ENCODE data around the gene KIF16B.

Gene KIF16B

GRCh38 chr20:16555754-16556153, 17.5 kb downstream of the KIF16B start:
- Histone ChIP-seq H3K14ac (ENCODE audit: low read length in 2 of 2) (no peak overlapping the region), H3K9me3 (ENCODE audit: control insufficient read depth, low read length) (no peaks in the 10 kb centered on the region), H3K79me1 (replicated peaks; ENCODE audit: low read length, poor library complexity, severe bottlenecking) (peaks cover 52% of the 10 kb centered on the region), H2AK5ac (ENCODE audit: low read length, severe bottlenecking) (no peak overlapping the region), H3K36me3 (ENCODE audit: control insufficient read depth in 1 of 2, insufficient read depth in 2 of 2, low read depth in 1 of 2, low read length in 2 of 2) (no peaks in the 10 kb centered on the region), H2AFZ (ENCODE audit: low read depth, low read length) (no peak overlapping the region), H3K23ac (ENCODE audit: low read length in 2 of 2) (no peak overlapping the region), H2BK120ac (ENCODE audit: low read depth, low read length) (no peak overlapping the region), H3K27ac (ENCODE audit: low read length, poor library complexity, severe bottlenecking) (no peak overlapping the region), H3K18ac (ENCODE audit: low read depth in 1 of 2, low read length in 2 of 2) (no peak overlapping the region), H2BK5ac (ENCODE audit: low read depth, low read length, poor library complexity, severe bottlenecking) (no peak overlapping the region), H4K8ac (ENCODE audit: low read length) (no peak overlapping the region), H2BK15ac (ENCODE audit: low read depth, poor library complexity, severe bottlenecking) (no peak overlapping the region), H3K4me1 (ENCODE audit: control insufficient read depth, insufficient read depth, low read depth, low read length) (peaks cover 5% of the 10 kb centered on the region), H2BK12ac (ENCODE audit: low read length in 2 of 2) (no peak overlapping the region), H4K91ac (ENCODE audit: low read length) (no peak overlapping the region), H3K4me3 (ENCODE audit: insufficient read depth in 1 of 2, low read depth in 1 of 2, low read length in 2 of 2) (no peak overlapping the region), H3K4me2 (ENCODE audit: low read length, poor library complexity, severe bottlenecking) (no peak overlapping the region), H3K4ac (ENCODE audit: low read depth in 1 of 2, low read length in 2 of 2) (no peak overlapping the region), H3K27me3 (ENCODE audit: control insufficient read depth in 1 of 2, insufficient read depth in 1 of 2, low read length in 2 of 2) (no peaks in the 10 kb centered on the region), H3K9ac (ENCODE audit: low read length) (peak overlapping the region; percentile 40)
- DNase-seq = peak; percentile 54

DNA sequence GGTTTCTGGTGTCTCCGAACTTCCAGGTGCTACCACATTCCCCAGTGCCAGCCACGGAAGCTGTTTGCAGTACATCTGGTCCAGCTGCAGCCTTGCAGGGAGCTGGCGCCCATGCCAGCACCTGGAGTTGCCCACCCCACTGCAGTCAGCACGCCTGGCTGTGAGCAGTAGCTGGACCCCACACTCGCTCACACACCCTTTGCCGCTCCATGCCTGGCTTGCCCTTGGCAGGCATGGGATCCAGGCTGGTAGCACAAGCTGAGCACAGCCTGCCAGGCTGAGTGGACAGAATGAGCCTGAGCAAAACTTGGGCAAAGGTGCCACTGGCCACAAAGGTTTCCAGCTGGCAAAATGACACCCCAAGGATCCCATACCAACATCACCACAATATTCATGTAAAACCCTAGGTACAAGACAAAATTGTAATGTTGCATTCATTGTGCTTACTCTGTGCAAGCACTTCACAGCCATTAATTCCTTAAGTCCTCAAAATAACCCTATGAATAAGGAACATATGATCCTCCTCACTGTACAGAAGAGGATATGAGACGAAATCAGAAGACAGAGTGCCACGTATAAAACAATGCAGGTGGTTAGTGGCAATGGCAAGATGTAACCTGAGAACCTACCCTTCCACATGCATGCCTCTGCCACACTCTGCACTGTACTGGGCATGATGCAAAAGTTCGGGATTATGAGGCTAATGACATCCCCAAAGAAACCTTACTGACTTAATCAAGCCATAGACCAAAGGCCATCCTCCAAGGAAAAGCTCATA, 18.3 kb downstream of the KIF16B start:
- DNase-seq = no peak
- H3K14ac ChIP-seq (ENCODE audit: low read length in 2 of 2) = no peak overlapping the region
- no peak overlapping the region for H2AK5ac ChIP-seq (ENCODE audit: low read length, severe bottlenecking)
- H3K4me3 ChIP-seq (ENCODE audit: insufficient read depth in 1 of 2, low read depth in 1 of 2, low read length in 2 of 2) = no peak overlapping the region
- no peak overlapping the region for H3K18ac ChIP-seq (ENCODE audit: low read depth in 1 of 2, low read length in 2 of 2)
- H3K79me1 ChIP-seq (replicated peaks; ENCODE audit: low read length, poor library complexity, severe bottlenecking) = peaks cover 49% of the 10 kb centered on the region
- peaks cover 5% of the 10 kb centered on the region for H3K4me1 ChIP-seq (ENCODE audit: control insufficient read depth, insufficient read depth, low read depth, low read length)
- no peak overlapping the region for H4K8ac ChIP-seq (ENCODE audit: low read length)
- no peak overlapping the region for H3K23ac ChIP-seq (ENCODE audit: low read length in 2 of 2)
- H2BK15ac ChIP-seq (ENCODE audit: low read depth, poor library complexity, severe bottlenecking) = no peak overlapping the region
- H2BK12ac ChIP-seq (ENCODE audit: low read length in 2 of 2) = no peak overlapping the region
- no peak overlapping the region for H2BK5ac ChIP-seq (ENCODE audit: low read depth, low read length, poor library complexity, severe bottlenecking)
- peak overlapping the region; percentile 54 for H4K91ac ChIP-seq (ENCODE audit: low read length)
- peak overlapping the region; percentile 40 for H3K9ac ChIP-seq (ENCODE audit: low read length)
- H3K4me2 ChIP-seq (ENCODE audit: low read length, poor library complexity, severe bottlenecking) = no peak overlapping the region
- no peak overlapping the region for H2AFZ ChIP-seq (ENCODE audit: low read depth, low read length)
- no peak overlapping the region for H3K4ac ChIP-seq (ENCODE audit: low read depth in 1 of 2, low read length in 2 of 2)
- WGBS = 95% methylated on average over 9 of the region's 9 CpGs
- no peak overlapping the region for H2BK120ac ChIP-seq (ENCODE audit: low read depth, low read length)
- H3K36me3 ChIP-seq (ENCODE audit: control insufficient read depth in 1 of 2, insufficient read depth in 2 of 2, low read depth in 1 of 2, low read length in 2 of 2) = no peaks in the 10 kb centered on the region
- H3K27ac ChIP-seq (ENCODE audit: low read length, poor library complexity, severe bottlenecking) = no peak overlapping the region
- no peaks in the 10 kb centered on the region for H3K9me3 ChIP-seq (ENCODE audit: control insufficient read depth, low read length)
- H3K27me3 ChIP-seq (ENCODE audit: control insufficient read depth in 1 of 2, insufficient read depth in 1 of 2, low read length in 2 of 2) = no peaks in the 10 kb centered on the region

GRCh38 chr20:16553684-16554083, 19.6 kb downstream of the KIF16B start:
- H3K4ac ChIP-seq (ENCODE audit: low read depth in 1 of 2, low read length in 2 of 2) = no peak overlapping the region
- no peak overlapping the region for H3K27ac ChIP-seq (ENCODE audit: low read length, poor library complexity, severe bottlenecking)
- no peak overlapping the region for H3K23ac ChIP-seq (ENCODE audit: low read length in 2 of 2)
- H2AFZ ChIP-seq (ENCODE audit: low read depth, low read length) = no peak overlapping the region
- no peak overlapping the region for H4K8ac ChIP-seq (ENCODE audit: low read length)
- no peak overlapping the region for H2BK5ac ChIP-seq (ENCODE audit: low read depth, low read length, poor library complexity, severe bottlenecking)
- no peaks in the 10 kb centered on the region for H3K9me3 ChIP-seq (ENCODE audit: control insufficient read depth, low read length)
- DNase-seq = no peak
- no peak overlapping the region for H2BK12ac ChIP-seq (ENCODE audit: low read length in 2 of 2)
- H2AK5ac ChIP-seq (ENCODE audit: low read length, severe bottlenecking) = no peak overlapping the region
- no peak overlapping the region for H3K18ac ChIP-seq (ENCODE audit: low read depth in 1 of 2, low read length in 2 of 2)
- H2BK15ac ChIP-seq (ENCODE audit: low read depth, poor library complexity, severe bottlenecking) = no peak overlapping the region
- no peak overlapping the region for H2BK120ac ChIP-seq (ENCODE audit: low read depth, low read length)
- no peak overlapping the region for H3K4me2 ChIP-seq (ENCODE audit: low read length, poor library complexity, severe bottlenecking)
- H3K79me1 ChIP-seq (replicated peaks; ENCODE audit: low read length, poor library complexity, severe bottlenecking) = peaks cover 43% of the 10 kb centered on the region
- no peak overlapping the region for H3K4me3 ChIP-seq (ENCODE audit: insufficient read depth in 1 of 2, low read depth in 1 of 2, low read length in 2 of 2)
- H3K4me1 ChIP-seq (ENCODE audit: control insufficient read depth, insufficient read depth, low read depth, low read length) = peaks cover 5% of the 10 kb centered on the region
- H3K14ac ChIP-seq (ENCODE audit: low read length in 2 of 2) = peak overlapping the region in 1 of 2 experiments; percentile 9
- no peak overlapping the region for H4K91ac ChIP-seq (ENCODE audit: low read length)
- H3K27me3 ChIP-seq (ENCODE audit: control insufficient read depth in 1 of 2, insufficient read depth in 1 of 2, low read length in 2 of 2) = no peaks in the 10 kb centered on the region
- whole genome bisulfite sequencing = 90% methylated on average over 7 of the region's 7 CpGs
- no peaks in the 10 kb centered on the region for H3K36me3 ChIP-seq (ENCODE audit: control insufficient read depth in 1 of 2, insufficient read depth in 2 of 2, low read depth in 1 of 2, low read length in 2 of 2)
- H3K9ac ChIP-seq (ENCODE audit: low read length) = no peak overlapping the region

DNA sequence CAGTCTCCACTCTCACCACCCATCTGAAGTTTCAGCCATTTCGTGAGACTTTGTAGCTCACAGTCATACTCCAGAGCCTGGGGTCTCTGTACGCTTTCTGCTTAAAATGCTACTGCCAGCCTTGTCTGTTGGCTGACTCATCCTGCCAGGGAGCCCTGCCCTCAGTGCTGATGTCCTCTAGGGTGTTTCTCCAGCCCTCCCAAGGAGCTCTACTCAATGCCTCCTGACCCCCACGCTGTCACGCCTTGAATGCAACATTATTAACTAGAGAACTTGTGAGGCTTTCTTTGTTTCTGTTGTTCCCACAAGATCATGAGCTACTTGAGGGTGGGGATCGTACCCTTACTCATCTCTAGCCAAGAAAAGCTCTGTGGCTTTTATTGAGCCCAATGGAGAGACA, 20.1 kb downstream of the KIF16B start:
- peak overlapping the region in 1 of 2 experiments; percentile 18 for H3K14ac ChIP-seq (ENCODE audit: low read length in 2 of 2)
- peaks cover 40% of the 10 kb centered on the region for H3K79me1 ChIP-seq (replicated peaks; ENCODE audit: low read length, poor library complexity, severe bottlenecking)
- H3K4me3 ChIP-seq (ENCODE audit: insufficient read depth in 1 of 2, low read depth in 1 of 2, low read length in 2 of 2) = no peak overlapping the region
- H2AK5ac ChIP-seq (ENCODE audit: low read length, severe bottlenecking) = no peak overlapping the region
- DNase-seq = no peak
- H3K23ac ChIP-seq (ENCODE audit: low read length in 2 of 2) = no peak overlapping the region
- H2AFZ ChIP-seq (ENCODE audit: low read depth, low read length) = no peak overlapping the region
- no peaks in the 10 kb centered on the region for H3K9me3 ChIP-seq (ENCODE audit: control insufficient read depth, low read length)
- H3K27me3 ChIP-seq (ENCODE audit: control insufficient read depth in 1 of 2, insufficient read depth in 1 of 2, low read length in 2 of 2) = no peaks in the 10 kb centered on the region
- H2BK120ac ChIP-seq (ENCODE audit: low read depth, low read length) = no peak overlapping the region
- WGBS = 94% methylated on average over 5 of the region's 5 CpGs
- H3K18ac ChIP-seq (ENCODE audit: low read depth in 1 of 2, low read length in 2 of 2) = no peak overlapping the region
- peaks cover 4% of the 10 kb centered on the region for H3K4me1 ChIP-seq (ENCODE audit: control insufficient read depth, insufficient read depth, low read depth, low read length)
- H3K9ac ChIP-seq (ENCODE audit: low read length) = no peak overlapping the region
- no peaks in the 10 kb centered on the region for H3K36me3 ChIP-seq (ENCODE audit: control insufficient read depth in 1 of 2, insufficient read depth in 2 of 2, low read depth in 1 of 2, low read length in 2 of 2)
- no peak overlapping the region for H4K91ac ChIP-seq (ENCODE audit: low read length)
- H3K4ac ChIP-seq (ENCODE audit: low read depth in 1 of 2, low read length in 2 of 2) = no peak overlapping the region
- H4K8ac ChIP-seq (ENCODE audit: low read length) = no peak overlapping the region
- H2BK15ac ChIP-seq (ENCODE audit: low read depth, poor library complexity, severe bottlenecking) = no peak overlapping the region
- no peak overlapping the region for H2BK12ac ChIP-seq (ENCODE audit: low read length in 2 of 2)
- no peak overlapping the region for H2BK5ac ChIP-seq (ENCODE audit: low read depth, low read length, poor library complexity, severe bottlenecking)
- no peak overlapping the region for H3K27ac ChIP-seq (ENCODE audit: low read length, poor library complexity, severe bottlenecking)
- no peak overlapping the region for H3K4me2 ChIP-seq (ENCODE audit: low read length, poor library complexity, severe bottlenecking)

Data from mesenchymal stem cell (in vitro differentiated cells and primary cell).